ENCODE results near the gene MYO16.
A peak's percentile ranks its signal among the peaks of the same experiment; 100 is the strongest.

Gene MYO16

DNA sequence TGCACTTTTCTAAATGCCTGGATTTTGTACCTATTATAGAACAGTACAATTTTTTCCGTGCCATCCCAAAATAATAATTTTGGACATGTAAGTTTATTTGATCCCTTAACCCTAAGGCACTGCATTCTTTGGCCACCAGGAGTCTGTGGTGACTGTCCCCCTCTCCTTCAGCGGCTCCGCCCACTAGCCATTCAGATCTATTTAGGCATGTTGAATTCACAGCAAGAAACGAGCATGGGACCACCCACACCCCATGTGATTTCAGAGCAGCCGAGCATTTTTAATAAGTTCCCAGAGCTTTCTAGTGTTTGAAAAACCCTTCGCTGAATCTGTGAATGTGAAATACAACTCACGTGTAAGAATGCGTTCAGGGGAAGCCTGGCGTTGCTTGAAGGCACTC lies 567.5 kb downstream of the MYO16 start:
- no peak overlapping the region for H3K4me3 ChIP-seq (ENCODE audit: low read depth, low read length)
- no peak overlapping the region for H3K27ac ChIP-seq (ENCODE audit: extremely low read depth, low read depth, low read length)
- POLR2A ChIA-PET, result no interaction called here
- H3K36me3 ChIP-seq (ENCODE audit: control insufficient read depth in 2 of 2, insufficient read depth in 1 of 2, low read length in 2 of 2), result no peaks in the 10 kb centered on the region
- no peaks in the 10 kb centered on the region for H3K9me3 ChIP-seq (ENCODE audit: control insufficient read depth, insufficient read depth, low read depth, low read length)
- TF ChIP-seq, protein P1, sequence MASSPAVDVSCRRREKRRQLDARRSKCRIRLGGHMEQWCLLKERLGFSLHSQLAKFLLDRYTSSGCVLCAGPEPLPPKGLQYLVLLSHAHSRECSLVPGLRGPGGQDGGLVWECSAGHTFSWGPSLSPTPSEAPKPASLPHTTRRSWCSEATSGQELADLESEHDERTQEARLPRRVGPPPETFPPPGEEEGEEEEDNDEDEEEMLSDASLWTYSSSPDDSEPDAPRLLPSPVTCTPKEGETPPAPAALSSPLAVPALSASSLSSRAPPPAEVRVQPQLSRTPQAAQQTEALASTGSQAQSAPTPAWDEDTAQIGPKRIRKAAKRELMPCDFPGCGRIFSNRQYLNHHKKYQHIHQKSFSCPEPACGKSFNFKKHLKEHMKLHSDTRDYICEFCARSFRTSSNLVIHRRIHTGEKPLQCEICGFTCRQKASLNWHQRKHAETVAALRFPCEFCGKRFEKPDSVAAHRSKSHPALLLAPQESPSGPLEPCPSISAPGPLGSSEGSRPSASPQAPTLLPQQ (tag by site-specific recombination; IDR thresholded peaks at IDR 0.05), result no peak
- no peak for TF ChIP-seq ZNF155 (tag by site-specific recombination; IDR thresholded peaks at IDR 0.05)
- TF ChIP-seq ZNF292 (tag by site-specific recombination; IDR thresholded peaks at IDR 0.05; ENCODE audit: borderline replicate concordance, low read depth), result no peak
- no peak for TF ChIP-seq ZNF626 (tag by site-specific recombination; IDR thresholded peaks at IDR 0.05)
- no peak for TF ChIP-seq ZNF473 (tag by site-specific recombination; IDR thresholded peaks at IDR 0.05)
- no peak for TF ChIP-seq SP7 (tag by site-specific recombination; IDR thresholded peaks at IDR 0.05)
- TF ChIP-seq PRDM1 (tag by site-specific recombination; IDR thresholded peaks at IDR 0.05), result no peak
- TF ChIP-seq ZBTB7A (tag by site-specific recombination; IDR thresholded peaks at IDR 0.05; ENCODE audit: low read depth), result no peak
- TF ChIP-seq ZNF214 (tag by site-specific recombination; IDR thresholded peaks at IDR 0.05; ENCODE audit: borderline replicate concordance), result no peak
- H3K4me1 ChIP-seq (ENCODE audit: control insufficient read depth, insufficient read depth, low read length), result no peaks in the 10 kb centered on the region
- CTCF ChIA-PET, result interaction anchor here (0.7 to 1.0 kb wide), 4 partner anchors 41 to 101 kb away, joined by 3 read pairs; no protein-coding TSS in a partner anchor

DNA sequence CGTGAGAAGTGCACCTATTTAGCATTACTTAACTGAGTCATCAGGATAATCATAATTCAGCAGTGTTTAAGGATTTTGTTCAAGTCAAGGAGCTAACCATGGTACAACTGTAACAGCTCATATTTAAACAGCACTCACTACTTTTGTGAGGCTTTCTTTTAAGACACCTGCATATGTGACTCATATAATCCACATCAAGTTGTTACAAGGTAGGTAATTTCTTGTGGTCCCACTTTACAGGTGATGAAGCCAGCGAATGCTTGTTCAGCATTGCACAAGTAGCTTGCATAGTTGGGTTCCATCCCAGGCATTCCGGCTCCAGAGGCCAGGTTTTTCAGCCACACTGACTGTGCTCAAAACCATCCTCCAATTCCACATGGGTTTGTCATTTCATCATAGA lies 569.2 kb downstream of the MYO16 start:
- CTCF ChIA-PET, result interaction anchor here (0.7 to 1.4 kb wide), 2 partner anchors 29 to 237 kb away, joined by 3 to 4 read pairs; no protein-coding TSS in a partner anchor
- no peak overlapping the region for H3K4me3 ChIP-seq (ENCODE audit: low read depth, low read length)
- POLR2A ChIA-PET, result no interaction called here
- no peak overlapping the region for H3K27ac ChIP-seq (ENCODE audit: extremely low read depth, low read depth, low read length)
- no peaks in the 10 kb centered on the region for H3K9me3 ChIP-seq (ENCODE audit: control insufficient read depth, insufficient read depth, low read depth, low read length)
- TF ChIP-seq, protein P2, sequence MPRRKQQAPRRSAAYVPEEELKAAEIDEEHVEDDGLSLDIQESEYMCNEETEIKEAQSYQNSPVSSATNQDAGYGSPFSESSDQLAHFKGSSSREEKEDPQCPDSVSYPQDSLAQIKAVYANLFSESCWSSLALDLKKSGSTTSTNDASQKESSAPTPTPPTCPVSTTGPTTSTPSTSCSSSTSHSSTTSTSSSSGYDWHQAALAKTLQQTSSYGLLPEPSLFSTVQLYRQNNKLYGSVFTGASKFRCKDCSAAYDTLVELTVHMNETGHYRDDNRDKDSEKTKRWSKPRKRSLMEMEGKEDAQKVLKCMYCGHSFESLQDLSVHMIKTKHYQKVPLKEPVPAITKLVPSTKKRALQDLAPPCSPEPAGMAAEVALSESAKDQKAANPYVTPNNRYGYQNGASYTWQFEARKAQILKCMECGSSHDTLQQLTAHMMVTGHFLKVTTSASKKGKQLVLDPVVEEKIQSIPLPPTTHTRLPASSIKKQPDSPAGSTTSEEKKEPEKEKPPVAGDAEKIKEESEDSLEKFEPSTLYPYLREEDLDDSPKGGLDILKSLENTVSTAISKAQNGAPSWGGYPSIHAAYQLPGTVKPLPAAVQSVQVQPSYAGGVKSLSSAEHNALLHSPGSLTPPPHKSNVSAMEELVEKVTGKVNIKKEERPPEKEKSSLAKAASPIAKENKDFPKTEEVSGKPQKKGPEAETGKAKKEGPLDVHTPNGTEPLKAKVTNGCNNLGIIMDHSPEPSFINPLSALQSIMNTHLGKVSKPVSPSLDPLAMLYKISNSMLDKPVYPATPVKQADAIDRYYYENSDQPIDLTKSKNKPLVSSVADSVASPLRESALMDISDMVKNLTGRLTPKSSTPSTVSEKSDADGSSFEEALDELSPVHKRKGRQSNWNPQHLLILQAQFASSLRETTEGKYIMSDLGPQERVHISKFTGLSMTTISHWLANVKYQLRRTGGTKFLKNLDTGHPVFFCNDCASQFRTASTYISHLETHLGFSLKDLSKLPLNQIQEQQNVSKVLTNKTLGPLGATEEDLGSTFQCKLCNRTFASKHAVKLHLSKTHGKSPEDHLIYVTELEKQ (tag by site-specific recombination; IDR thresholded peaks at IDR 0.05; ENCODE audit: borderline replicate concordance), result no peak
- no peak for TF ChIP-seq ZNF24 (tag by site-specific recombination; IDR thresholded peaks at IDR 0.05)
- no peak for TF ChIP-seq ZNF133 (tag by site-specific recombination; IDR thresholded peaks at IDR 0.05)
- no peaks in the 10 kb centered on the region for H3K36me3 ChIP-seq (ENCODE audit: control insufficient read depth in 2 of 2, insufficient read depth in 1 of 2, low read length in 2 of 2)
- H3K4me1 ChIP-seq (ENCODE audit: control insufficient read depth, insufficient read depth, low read length), result no peaks in the 10 kb centered on the region

DNA sequence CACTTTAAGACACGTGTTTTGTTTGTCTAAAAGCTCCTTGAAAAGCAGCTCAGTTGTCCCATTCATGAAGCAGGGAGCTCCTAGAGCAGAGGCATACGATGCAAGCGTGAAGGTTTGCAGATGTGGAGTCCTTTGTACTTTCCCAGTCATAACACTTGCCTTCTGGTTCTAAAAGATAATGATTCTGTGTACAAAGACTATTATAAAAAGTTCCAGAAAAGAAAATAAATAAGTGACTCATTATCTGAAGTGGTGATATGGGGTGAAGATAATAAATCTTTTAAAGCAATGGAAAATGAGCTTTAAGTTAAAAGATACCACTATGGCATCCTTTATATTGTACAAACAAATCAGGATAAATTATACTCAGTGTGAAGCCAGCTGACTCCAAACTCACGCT lies 569.9 kb downstream of the MYO16 start:
- ChIA-PET CTCF (interaction anchor here (0.6 to 1.4 kb wide), 4 partner anchors 30 to 238 kb away, joined by 3 to 4 read pairs (median 4); no protein-coding TSS in a partner anchor), POLR2A (no interaction called here)
- TF ChIP-seq ZNF184 (tag by site-specific recombination; IDR thresholded peaks at IDR 0.05) (no peak), TCF7L2 (IDR thresholded peaks at IDR 0.05; ENCODE audit: borderline replicate concordance, low read depth, low read length) (peak; percentile 77)
- Histone ChIP-seq H3K4me3 (ENCODE audit: low read depth, low read length) (no peak overlapping the region), H3K9me3 (ENCODE audit: control insufficient read depth, insufficient read depth, low read depth, low read length) (no peaks in the 10 kb centered on the region), H3K4me1 (ENCODE audit: control insufficient read depth, insufficient read depth, low read length) (no peaks in the 10 kb centered on the region), H3K36me3 (ENCODE audit: control insufficient read depth in 2 of 2, insufficient read depth in 1 of 2, low read length in 2 of 2) (no peaks in the 10 kb centered on the region), H3K27ac (ENCODE audit: extremely low read depth, low read depth, low read length) (no peak overlapping the region)

DNA sequence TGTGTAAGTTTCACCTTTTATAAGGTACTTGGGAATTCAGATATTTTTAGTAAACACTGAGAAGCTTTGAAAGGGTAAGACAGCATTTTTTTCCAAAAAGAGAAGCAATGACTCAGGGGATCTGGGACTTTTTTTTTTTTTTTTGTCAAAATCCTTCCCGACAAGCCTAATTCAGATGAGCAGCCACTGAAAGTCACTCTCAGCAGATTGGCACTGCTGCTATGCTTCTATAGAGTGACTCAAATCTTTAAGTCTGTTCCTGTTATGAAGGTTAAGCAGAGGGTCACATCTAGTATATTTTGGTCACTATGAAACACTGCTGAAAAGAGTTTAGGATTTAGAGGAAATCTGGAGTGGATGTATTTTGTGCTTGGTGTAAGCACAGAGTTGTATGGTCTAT lies 571.1 kb downstream of the MYO16 start:
- no peaks in the 10 kb centered on the region for H3K9me3 ChIP-seq (ENCODE audit: control insufficient read depth, insufficient read depth, low read depth, low read length)
- no peak for TF ChIP-seq ZNF114 (tag by site-specific recombination; IDR thresholded peaks at IDR 0.05)
- TF ChIP-seq SALL2 (tag by site-specific recombination; IDR thresholded peaks at IDR 0.05; ENCODE audit: borderline replicate concordance), result no peak
- no peak for TF ChIP-seq ZNF394 (tag by site-specific recombination; IDR thresholded peaks at IDR 0.05; ENCODE audit: borderline replicate concordance)
- no peak for TF ChIP-seq ZFHX2 (tag by site-specific recombination; conservative IDR thresholded peaks at IDR 0.05)
- no peak for TF ChIP-seq ZNF777 (tag by site-specific recombination; IDR thresholded peaks at IDR 0.05; ENCODE audit: borderline replicate concordance)
- no peak for TF ChIP-seq SP2 (tag by site-specific recombination; IDR thresholded peaks at IDR 0.05)
- no peak for TF ChIP-seq ZBTB20 (tag by site-specific recombination; IDR thresholded peaks at IDR 0.05)
- no peak for TF ChIP-seq ZNF521 (tag by site-specific recombination; IDR thresholded peaks at IDR 0.05)
- TF ChIP-seq ZNF274 (IDR thresholded peaks at IDR 0.05; ENCODE audit: low read length), result no peak
- TF ChIP-seq ZNF274 (tag by site-specific recombination; IDR thresholded peaks at IDR 0.05; ENCODE audit: borderline replicate concordance), result no peak
- TF ChIP-seq MEIS1 (CRISPR knock-in tag; IDR thresholded peaks at IDR 0.05; ENCODE audit: borderline replicate concordance), result no peak
- TF ChIP-seq ZNF292 (tag by site-specific recombination; IDR thresholded peaks at IDR 0.05; ENCODE audit: borderline replicate concordance, low read depth), result no peak
- TF ChIP-seq ZNF24 (tag by site-specific recombination; IDR thresholded peaks at IDR 0.05), result no peak
- CTCF ChIA-PET, result interaction anchor here (0.6 kb wide), 1 partner anchor 84 kb away, joined by 3 read pairs; no protein-coding TSS in a partner anchor
- POLR2A ChIA-PET, result no interaction called here
- no peak overlapping the region for H3K4me3 ChIP-seq (ENCODE audit: low read depth, low read length)
- no peak overlapping the region for H3K27ac ChIP-seq (ENCODE audit: extremely low read depth, low read depth, low read length)
- H3K36me3 ChIP-seq (ENCODE audit: control insufficient read depth in 2 of 2, insufficient read depth in 1 of 2, low read length in 2 of 2), result no peaks in the 10 kb centered on the region
- H3K4me1 ChIP-seq (ENCODE audit: control insufficient read depth, insufficient read depth, low read length), result no peaks in the 10 kb centered on the region

Data from HEK293 (cell line).